ENCODE results near the gene GPS1.

Gene GPS1

DNA sequence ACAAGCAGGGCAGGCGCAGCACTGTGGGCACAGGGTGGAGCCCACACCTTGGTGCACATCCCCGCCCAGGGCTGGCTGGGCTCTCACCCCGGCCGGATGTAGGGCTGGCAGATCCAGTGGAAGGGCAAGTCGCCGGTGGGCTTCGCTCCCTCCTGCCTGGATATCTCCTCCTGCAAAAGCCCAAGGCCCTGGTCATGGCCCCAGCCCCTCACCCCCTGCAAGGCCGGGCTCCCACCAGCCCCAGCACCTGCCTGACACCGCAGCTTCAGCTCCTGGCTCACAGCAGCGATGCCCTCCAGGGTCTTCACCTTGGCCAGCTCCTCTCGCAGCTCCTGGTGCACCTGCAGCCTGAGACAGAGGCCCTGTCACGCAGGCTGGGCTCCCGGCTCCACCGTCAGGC lies 8.9 kb downstream of the GPS1 start:
- TF ChIP-seq RAD21 (IDR thresholded peaks at IDR 0.05; ENCODE audit: low read depth) (no peak), EP300 (IDR thresholded peaks at IDR 0.05; ENCODE audit: borderline replicate concordance) (no peak), MAX (IDR thresholded peaks at IDR 0.05) (no peak), FOXM1 (IDR thresholded peaks at IDR 0.05; ENCODE audit: borderline replicate concordance, low read depth) (no peak), USF1 (IDR thresholded peaks at IDR 0.05) (no peak), TEAD4 (IDR thresholded peaks at IDR 0.05) (no peak), REST (IDR thresholded peaks at IDR 0.05; ENCODE audit: low read depth) (no peak), EGR1 (IDR thresholded peaks at IDR 0.05) (no peak), TAF1 (IDR thresholded peaks at IDR 0.05; ENCODE audit: low read depth) (no peak), ZBTB7A (IDR thresholded peaks at IDR 0.05; ENCODE audit: low read depth) (no peak), YY1 (IDR thresholded peaks at IDR 0.05; ENCODE audit: low read depth) (no peak), NFIC (IDR thresholded peaks at IDR 0.05) (no peak), CREB1 (IDR thresholded peaks at IDR 0.05; ENCODE audit: low read depth) (no peak), CEBPB (IDR thresholded peaks at IDR 0.05) (no peak), TCF12 (IDR thresholded peaks at IDR 0.05; ENCODE audit: low read depth) (no peak)

- TF ChIP-seq EP300 (IDR thresholded peaks at IDR 0.05; ENCODE audit: borderline replicate concordance) (no peak), RAD21 (IDR thresholded peaks at IDR 0.05; ENCODE audit: low read depth) (no peak), ZBTB7A (IDR thresholded peaks at IDR 0.05; ENCODE audit: low read depth) (no peak), FOXM1 (IDR thresholded peaks at IDR 0.05; ENCODE audit: borderline replicate concordance, low read depth) (no peak), CEBPB (IDR thresholded peaks at IDR 0.05) (no peak)
Observed at GRCh38 chr17:82061047-82061925, 9.6 kb downstream of the GPS1 start.

DNA sequence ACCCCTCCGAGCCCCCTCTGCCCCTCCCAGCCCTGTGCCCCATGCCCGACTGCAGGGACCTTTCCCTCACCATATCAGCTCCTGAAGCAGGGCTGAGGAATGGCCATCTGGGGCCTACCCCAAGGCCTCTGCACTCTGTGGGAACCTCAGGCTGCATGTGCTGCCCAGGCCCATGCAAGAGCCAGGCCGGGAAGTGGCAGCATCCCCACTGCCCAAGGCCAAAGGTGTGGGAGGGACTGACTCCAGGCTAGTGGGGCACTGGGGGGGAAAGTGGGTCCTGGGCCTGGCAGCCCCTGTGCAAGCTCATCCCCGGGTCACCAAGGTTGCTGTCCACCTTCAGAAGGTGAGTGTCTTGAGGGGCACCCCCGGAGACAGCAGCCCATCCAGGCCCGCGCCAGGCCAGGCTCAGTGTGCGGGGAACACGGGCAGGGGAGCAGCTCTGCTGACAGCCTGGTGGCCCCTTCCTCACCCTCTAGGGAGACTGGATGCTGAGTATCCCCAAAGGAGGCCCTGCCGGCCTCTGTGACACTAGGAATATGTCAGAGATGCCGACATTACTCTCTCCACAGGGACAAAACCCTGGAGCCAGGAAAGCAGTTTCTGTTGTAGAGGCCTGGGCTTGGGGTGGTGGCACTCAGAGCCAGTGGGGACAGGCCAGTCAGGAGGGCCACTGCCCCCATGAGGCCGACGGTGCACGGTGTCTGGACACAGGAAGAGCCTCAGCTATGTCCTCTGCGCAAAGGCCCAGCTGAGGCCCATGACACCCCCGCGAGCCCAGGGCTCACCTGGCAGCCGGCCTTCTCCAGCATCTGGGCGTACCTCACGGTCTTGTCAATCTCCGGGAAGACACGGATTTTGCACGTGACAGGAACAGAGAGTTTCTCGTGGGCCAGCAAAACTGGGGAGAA lies 10.6 kb downstream of the GPS1 start:
- TF ChIP-seq USF1 (IDR thresholded peaks at IDR 0.05) (no peak), TEAD4 (IDR thresholded peaks at IDR 0.05) (no peak), TAF1 (IDR thresholded peaks at IDR 0.05; ENCODE audit: low read depth) (no peak), REST (IDR thresholded peaks at IDR 0.05; ENCODE audit: low read depth) (no peak), CREB1 (IDR thresholded peaks at IDR 0.05; ENCODE audit: low read depth) (no peak), TCF12 (IDR thresholded peaks at IDR 0.05; ENCODE audit: low read depth) (no peak), FOXM1 (IDR thresholded peaks at IDR 0.05; ENCODE audit: borderline replicate concordance, low read depth) (no peak), ZBTB7A (IDR thresholded peaks at IDR 0.05; ENCODE audit: low read depth) (no peak), NFIC (IDR thresholded peaks at IDR 0.05) (no peak), EP300 (IDR thresholded peaks at IDR 0.05; ENCODE audit: borderline replicate concordance) (no peak), CEBPB (IDR thresholded peaks at IDR 0.05) (no peak), MAX (IDR thresholded peaks at IDR 0.05) (no peak), YY1 (IDR thresholded peaks at IDR 0.05; ENCODE audit: low read depth) (no peak), RAD21 (IDR thresholded peaks at IDR 0.05; ENCODE audit: low read depth) (no peak), EGR1 (IDR thresholded peaks at IDR 0.05) (no peak)

GRCh38 chr17:82062984-82063368 lies 11.3 kb downstream of the GPS1 start:
- TF ChIP-seq ZBTB7A (IDR thresholded peaks at IDR 0.05; ENCODE audit: low read depth) (no peak), USF1 (IDR thresholded peaks at IDR 0.05) (no peak), REST (IDR thresholded peaks at IDR 0.05; ENCODE audit: low read depth) (no peak), MAX (IDR thresholded peaks at IDR 0.05) (no peak), CEBPB (IDR thresholded peaks at IDR 0.05) (no peak), NFIC (IDR thresholded peaks at IDR 0.05) (no peak)

Measured in Ishikawa (cell line).